Measurements from ENCODE around the gene BRINP2.

Gene BRINP2

DNA sequence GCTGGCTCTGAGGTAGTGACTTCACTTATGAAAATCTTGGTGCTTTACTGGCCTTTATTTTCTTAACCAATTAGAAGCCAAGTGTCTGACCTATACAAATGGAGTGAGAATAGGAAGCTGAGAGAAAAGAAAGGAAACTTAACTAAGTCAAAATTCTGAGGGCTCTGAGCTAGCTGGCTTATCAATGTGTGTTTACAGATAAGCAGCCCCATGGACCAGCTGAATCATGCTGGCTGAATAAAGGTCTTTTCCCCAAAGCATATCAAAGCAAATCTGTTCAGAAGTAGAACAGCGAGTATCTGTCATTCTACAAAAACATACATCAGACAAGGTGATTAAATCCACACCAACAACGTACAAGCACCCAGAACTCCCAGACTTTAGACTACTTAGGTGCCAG lies 117.2 kb downstream of the BRINP2 start:
- TF ChIP-seq ZNF274 (IDR thresholded peaks at IDR 0.05; ENCODE audit: low read depth, low read length): no peak
- H3K4me3 ChIP-seq (ENCODE audit: low read length): no peak overlapping the region

DNA sequence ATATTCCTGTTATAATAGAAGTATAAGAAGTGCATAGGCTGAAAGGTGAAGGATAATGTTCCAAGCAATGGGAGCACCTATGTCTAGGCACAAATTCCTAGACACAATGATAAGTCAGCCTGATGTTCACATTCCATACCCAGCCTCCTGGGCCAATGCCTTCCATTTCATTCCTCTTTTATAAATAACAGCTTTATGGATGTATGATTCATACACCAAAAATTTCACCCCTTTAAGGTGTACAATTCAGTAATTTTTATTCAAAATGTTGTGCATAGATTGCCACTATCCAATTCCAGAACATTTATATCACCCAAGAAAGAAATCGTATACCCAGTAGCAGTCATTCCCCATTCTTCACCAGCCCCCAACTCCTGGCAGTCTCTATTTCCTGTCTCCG lies 118.8 kb downstream of the BRINP2 start:
- TF ChIP-seq ZNF274 (IDR thresholded peaks at IDR 0.05; ENCODE audit: low read depth, low read length): no peak
- no peak overlapping the region for H3K4me3 ChIP-seq (ENCODE audit: low read length)

DNA sequence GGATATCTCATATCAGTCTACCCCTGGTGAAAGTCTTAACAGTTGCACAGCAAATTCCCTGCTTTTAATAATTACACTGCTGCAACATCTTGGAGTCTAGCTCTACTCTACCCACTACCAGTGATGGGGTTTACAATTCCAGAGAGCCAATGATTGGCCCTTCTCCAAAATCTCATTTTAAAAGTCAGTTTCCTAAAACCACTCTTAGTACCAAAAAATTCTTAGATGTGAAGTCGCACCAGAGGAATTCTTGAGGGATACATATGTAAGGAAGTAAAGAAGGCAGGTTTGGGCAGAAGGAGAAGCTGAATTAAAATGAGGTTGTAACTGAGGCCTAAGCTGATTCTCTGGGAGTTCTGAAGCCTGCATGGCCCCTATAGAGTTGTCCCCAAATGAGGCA lies 129.7 kb downstream of the BRINP2 start:
- TF ChIP-seq ZNF274 (IDR thresholded peaks at IDR 0.05; ENCODE audit: low read depth, low read length): no peak
- no peak overlapping the region for H3K4me3 ChIP-seq (ENCODE audit: low read length)

DNA sequence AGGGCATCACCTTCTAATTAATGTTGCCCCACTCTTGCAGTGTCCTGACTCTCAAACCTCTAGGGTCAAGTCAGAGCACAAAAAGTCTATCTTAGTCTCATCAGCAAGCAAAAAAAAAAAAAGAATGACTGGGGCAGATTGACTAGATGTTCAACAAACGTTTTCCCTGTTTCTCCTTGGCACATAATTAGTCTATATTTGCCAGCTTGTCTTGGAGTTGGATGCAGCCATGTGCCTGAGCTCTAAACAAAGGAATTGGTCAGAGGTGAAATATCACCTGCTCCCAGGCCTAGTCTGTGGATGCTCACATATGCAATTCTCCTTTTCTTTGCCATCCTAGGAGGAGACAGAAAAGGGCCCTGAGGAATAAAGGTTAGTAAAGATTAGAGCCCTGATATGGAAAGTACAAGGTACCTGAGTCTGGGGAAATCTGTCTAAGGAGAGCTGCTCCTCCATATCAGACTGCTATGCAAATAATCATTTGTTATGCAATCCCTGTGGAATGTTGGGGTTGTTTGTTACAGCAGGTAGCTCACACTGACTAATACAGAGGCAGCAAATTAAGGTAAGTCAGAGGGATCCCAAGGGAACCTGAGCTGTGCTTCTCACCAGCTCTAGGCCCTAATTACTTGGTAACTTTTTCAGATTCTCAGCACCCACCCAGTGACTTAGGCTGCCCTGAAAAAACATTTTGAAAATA lies 130.8 kb downstream of the BRINP2 start:
- no peak overlapping the region for H3K4me3 ChIP-seq (ENCODE audit: low read length)
- TF ChIP-seq ZNF274 (IDR thresholded peaks at IDR 0.05; ENCODE audit: low read depth, low read length): no peak

DNA sequence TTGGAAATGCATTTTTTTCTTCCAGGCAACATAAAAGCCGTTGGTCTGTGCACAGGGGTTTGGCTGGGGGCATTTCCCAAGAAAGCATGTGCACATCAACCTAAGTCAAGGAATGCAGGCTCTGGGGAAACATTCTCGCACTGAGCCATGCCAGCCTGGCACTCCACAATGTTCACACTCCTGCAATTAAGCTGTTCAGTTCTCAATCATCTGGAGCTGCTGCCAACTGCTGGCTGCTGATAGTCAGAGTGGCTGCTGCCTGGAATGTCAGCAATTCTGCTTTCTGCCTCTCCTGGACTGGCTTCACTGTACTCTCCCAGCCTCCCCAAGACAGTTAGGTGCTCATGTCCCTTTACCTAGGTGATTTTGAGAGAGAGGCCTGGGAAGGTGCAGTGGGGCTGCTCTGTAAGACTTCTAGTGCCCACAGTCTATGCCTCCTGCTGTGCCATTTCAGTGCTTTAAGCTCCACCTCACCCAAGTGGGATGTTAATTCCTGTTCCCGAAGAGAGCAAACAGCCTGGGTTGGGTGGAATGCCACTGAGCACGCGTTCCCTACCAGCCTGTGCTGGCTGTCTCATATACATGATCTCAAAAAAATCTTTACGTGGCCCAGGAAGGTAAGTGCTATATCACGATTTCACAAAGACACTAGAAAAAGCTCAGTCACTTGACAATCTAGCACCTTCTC lies 131.7 kb downstream of the BRINP2 start:
- no peak overlapping the region for H3K4me3 ChIP-seq (ENCODE audit: low read length)
- TF ChIP-seq ZNF274 (IDR thresholded peaks at IDR 0.05; ENCODE audit: low read depth, low read length): no peak

DNA sequence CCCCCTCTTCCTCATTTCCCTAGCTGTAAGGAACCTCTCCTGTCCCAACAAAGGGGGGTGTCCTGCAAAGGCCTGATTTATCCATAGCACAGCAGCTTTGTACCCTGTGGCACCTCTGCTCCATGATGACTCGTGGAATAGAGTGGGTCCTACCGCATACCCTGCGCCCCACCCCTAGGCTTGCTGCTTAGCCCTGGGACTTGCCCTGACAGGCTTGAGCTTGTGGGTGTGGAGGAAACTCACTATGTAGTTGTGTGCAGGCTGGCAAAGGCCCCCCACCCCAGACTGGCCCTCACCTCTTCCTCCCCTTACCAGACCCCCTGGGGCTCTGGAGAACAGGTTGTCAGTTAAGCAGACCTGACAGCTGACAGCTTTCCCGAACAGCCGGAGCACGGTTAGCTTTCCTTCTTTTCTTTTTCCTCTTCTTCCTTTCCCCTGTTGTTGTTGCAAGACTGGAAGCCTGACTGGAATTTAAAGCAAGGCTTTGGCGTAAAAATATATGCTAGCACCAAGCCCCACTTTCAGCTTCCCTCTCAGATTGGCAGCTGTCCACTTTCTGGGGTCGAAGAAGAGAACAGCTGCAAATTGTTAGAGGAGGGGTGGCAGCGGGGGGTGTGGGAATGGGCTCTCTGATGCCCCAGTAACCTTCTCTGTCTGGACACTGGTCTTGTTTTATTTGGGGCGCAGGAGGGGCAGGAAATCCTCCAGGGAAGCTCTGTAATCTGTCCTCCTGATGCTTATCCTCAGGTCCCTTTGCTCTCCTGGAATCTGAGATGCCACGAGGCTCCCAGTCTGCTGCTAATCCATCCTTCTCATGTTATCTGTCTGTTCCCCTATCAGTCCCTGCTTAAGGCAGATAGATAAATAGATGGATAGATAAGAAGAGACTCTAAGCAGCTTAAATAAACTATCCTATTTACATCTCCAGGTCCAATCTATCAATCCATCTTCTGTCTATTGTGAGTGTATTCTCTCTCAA lies 134.6 kb downstream of the BRINP2 start:
- H3K4me3 ChIP-seq (ENCODE audit: low read length): no peak overlapping the region
- TF ChIP-seq ZNF274 (IDR thresholded peaks at IDR 0.05; ENCODE audit: low read depth, low read length): no peak

DNA sequence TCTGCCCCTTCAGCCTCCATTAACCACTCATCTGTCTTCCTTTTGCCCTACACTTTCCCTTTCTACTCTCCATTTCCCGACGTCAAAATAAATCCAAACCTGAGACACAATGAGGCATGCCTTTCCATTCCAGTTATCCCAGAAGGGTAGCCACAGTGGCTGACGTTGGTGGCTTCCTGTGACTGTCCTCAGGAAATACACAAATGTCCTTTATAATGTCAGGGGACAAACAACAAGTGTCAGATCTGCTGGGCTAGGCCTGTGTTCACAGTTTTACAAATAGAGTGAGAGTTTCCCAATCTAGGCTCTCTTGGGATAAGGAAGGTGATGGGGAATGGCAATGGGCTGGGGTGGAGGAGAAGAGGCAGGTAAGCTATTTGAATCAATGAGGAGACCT lies 135.3 kb downstream of the BRINP2 start:
- no peak for TF ChIP-seq ZNF274 (IDR thresholded peaks at IDR 0.05; ENCODE audit: low read depth, low read length)
- no peak overlapping the region for H3K4me3 ChIP-seq (ENCODE audit: low read length)

DNA sequence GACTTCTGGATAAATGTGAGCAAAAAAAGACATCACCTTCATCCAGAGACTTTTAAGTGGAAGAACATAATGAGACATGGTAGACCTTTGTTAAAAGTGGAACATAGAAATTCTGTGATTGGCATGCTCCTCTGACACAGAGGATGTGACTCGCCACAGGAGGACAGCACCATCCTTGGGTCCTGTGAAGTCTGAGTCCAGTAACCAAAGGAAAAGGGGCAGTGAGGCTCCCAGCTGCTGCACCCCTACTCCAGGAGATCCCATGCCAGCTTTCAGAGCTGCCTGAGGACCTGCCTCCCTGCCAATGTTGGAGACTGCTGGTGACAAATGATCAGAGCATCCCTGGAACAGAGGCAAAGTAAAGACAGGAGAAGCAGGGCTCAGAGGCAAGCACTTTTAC lies 136.2 kb downstream of the BRINP2 start:
- H3K4me3 ChIP-seq (ENCODE audit: low read length): no peak overlapping the region
- TF ChIP-seq ZNF274 (IDR thresholded peaks at IDR 0.05; ENCODE audit: low read depth, low read length): no peak

DNA sequence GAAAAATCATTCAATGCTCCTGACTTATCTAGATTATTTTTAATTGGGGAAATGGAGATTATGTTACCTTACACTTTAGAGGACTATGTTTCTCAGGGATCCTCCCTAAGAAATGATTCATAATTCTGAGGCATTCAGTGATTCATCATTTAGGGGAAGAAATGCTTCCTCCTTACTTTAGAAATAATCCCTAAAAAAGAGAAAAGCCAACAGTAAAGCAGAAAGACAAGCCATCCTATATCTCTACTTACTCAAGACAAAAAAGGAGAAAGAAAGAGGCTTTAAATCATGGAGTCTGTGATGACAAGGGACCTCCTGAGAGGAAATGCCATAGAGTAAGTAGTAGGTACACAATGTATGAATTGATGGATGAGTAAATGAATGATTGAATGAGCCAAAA lies 137.0 kb downstream of the BRINP2 start:
- no peak overlapping the region for H3K4me3 ChIP-seq (ENCODE audit: low read length)
- TF ChIP-seq ZNF274 (IDR thresholded peaks at IDR 0.05; ENCODE audit: low read depth, low read length): no peak

DNA sequence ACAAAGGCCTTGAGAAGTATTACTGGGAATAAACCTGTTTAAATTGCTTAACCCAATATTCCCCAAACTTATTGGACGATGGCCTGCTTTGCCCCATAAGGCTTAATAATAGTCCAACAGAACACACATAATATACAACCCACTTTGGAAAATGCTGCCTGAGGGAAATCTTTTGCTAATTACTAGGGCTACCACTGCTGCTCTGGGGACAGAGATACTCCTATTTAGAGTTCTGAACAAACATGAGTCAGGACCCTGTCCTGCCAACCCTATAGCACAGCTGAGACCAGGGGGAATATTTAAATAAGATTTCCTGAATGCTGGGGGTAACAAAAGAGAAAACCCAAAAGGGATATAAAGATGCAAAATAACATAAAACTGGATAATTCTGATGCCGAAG lies 139.1 kb downstream of the BRINP2 start:
- TF ChIP-seq ZNF274 (IDR thresholded peaks at IDR 0.05; ENCODE audit: low read depth, low read length): no peak

DNA sequence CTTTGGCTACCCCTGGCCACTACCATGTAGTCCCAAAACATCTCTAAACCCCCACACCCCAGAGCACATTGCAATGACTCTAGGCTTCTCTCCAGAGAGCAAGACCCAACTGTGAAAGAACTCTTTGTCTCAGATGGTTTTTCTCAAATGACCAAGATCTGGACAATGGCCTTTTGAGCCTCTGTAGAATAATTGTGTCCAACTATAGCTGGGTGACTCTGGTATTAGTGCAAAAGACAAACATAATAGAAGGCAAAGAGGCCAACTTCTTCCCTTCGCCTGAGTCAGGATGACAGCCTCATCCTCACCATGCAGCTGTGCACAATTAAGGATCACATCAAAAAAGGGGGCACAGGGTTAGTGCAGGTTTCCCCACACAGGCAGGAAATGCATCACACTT lies 139.6 kb downstream of the BRINP2 start:
- TF ChIP-seq ZNF274 (IDR thresholded peaks at IDR 0.05; ENCODE audit: low read depth, low read length): no peak
- no peak overlapping the region for H3K4me3 ChIP-seq (ENCODE audit: low read length)

More for the DNA sequence above, 139.1 kb downstream of the BRINP2 start:
- H3K4me3 ChIP-seq (ENCODE audit: low read length): no peak overlapping the region

DNA sequence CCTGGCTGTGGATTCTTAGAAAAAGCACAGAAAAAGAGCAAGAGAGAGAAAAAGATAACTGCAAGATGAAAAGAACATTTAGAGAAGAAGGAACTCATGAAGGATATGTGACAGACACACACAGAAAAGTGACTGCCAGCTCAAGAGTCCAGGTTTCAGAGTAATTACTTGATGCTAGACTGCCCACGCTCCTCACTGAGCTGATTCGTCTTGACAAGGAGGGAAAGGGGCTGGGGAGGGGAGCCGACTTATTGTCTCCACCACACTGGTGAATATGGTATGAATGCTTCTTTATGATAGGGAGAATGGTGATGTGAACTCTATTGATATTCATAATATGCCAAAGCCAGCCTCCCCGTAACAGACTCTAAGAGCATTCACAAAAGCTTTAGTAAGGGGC lies 140.4 kb downstream of the BRINP2 start:
- H3K4me3 ChIP-seq (ENCODE audit: low read length): no peak overlapping the region
- no peak for TF ChIP-seq ZNF274 (IDR thresholded peaks at IDR 0.05; ENCODE audit: low read depth, low read length)

DNA sequence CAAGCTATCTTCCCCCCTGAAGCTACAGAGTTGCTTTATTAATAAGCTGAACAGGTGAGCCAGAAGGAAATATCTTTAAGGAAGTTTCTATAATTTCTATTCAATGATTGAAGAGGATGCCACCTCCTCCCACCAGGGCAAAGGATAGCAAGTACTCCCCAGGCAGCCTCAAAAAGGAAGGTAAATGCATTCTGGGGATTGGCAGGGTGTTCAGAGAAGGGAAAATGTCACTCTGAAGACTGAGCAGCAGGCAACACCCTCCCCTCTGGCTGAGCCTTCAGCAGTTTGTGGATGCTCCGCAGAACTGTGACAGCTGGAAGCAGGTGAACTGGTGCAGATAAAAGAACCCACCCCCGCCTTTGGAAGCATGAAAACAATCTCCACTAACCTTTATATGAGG lies 140.8 kb downstream of the BRINP2 start:
- no peak overlapping the region for H3K4me3 ChIP-seq (ENCODE audit: low read length)
- TF ChIP-seq ZNF274 (IDR thresholded peaks at IDR 0.05; ENCODE audit: low read depth, low read length): no peak

DNA sequence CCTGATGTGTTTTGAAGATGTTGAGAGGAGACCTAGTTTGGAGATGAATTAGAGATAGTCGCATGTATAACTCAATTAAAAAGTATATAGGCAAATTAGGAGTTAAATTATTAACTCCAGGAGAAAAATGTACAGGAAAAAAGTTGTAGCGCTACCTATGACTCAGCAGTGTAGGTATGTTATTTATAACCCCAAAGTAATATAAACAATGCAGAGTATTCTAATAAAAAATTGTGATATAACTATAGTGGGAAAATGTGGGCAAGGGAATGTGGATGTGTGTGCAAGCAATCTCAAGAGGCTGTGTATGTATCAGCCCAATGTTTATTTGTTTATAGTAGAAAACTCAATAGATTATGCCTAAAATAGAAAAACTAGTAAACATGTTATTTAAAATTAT lies 144.5 kb downstream of the BRINP2 start:
- H3K4me3 ChIP-seq (ENCODE audit: low read length): no peak overlapping the region
- TF ChIP-seq ZNF274 (IDR thresholded peaks at IDR 0.05; ENCODE audit: low read depth, low read length): no peak
